A549 (cell line): ENCODE measurements around the gene SMU1. TPM values are rescaled to one million over a fixed set of nuclear protein-coding genes. Genes with fewer than 3 reads are reported as not detected.

Source experiments
- ATAC-seq, 2 experiments: fragments of 200-7000 bp in 1 of 2; fragments of >200 bp in 1 of 2; cut with Nextera tagmentation in 1 of 2; cut with Tn5 transposase in 1 of 2; 3 replicates each; pipeline versions ENCODE4 v1.8.0 to v1.9.1; 2018 to 2020; ENCODE audit warnings: mild to moderate bottlenecking in 1 of 2, moderate library complexity in 1 of 2
- CTCF ChIA-PET: fragments of 300-600 bp; sonication (Branson Sonifier 250); formaldehyde crosslinking; extraction: SDS; loops from one replicate; lab custom pipeline; 2021; ENCODE audit warnings: antibody characterized with exemption, inconsistent platforms; lab: Yijun Ruan, JAX
- POLR2A ChIA-PET: fragments of 350-600 bp; formaldehyde crosslinking; extraction: SDS; loops from one replicate; lab custom pipeline; 2021; ENCODE audit warnings: antibody characterized with exemption, inconsistent platforms; lab: Yijun Ruan, JAX
- DNase-seq, 2 experiments: peaks; one replicate each; pipeline versions ENCODE4 v3.0.0 to v3.0.0-alpha.2; 2011 to 2016; ENCODE audit warnings: low read depth in 1 of 2, low spot score in 1 of 2
- FAIRE-seq: peaks from 2 replicates; lab custom pipeline; 2011; peaks lifted over from hg19 to GRCh38; lab: Jason Lieb, UNC
- H3K27ac ChIP-seq, 2 experiments: fragments of >200 bp; sonication (Bioruptor Twin); formaldehyde crosslinking; 3 replicates each; pipeline ENCODE4 v1.5.1; 2016 to 2017
- H3K4me1 ChIP-seq: fragments of >200 bp; sonication (Bioruptor Twin); formaldehyde crosslinking; 3 replicates; pipeline ENCODE4 v1.6.1; 2016
- H3K4me2 ChIP-seq: fragments of >200 bp; sonication (Bioruptor Twin); formaldehyde crosslinking; 3 replicates; pipeline ENCODE4 v1.6.1; 2016
- H3K4me3 ChIP-seq: fragments of >200 bp; sonication (Bioruptor Twin); formaldehyde crosslinking; 3 replicates; pipeline ENCODE4 v1.5.1; 2016
- H3K9me3 ChIP-seq: fragments of >200 bp; sonication (Bioruptor Twin); formaldehyde crosslinking; 3 replicates; pipeline ENCODE4 v1.6.1; 2016
- CEBPB ChIP-seq, 2 experiments: fragments of >200 bp in 1 of 2; sonication (Bioruptor Twin) in 1 of 2; formaldehyde crosslinking in 1 of 2; IDR thresholded peaks; 2 replicates each; pipeline ENCODE4 v1.6.1; 2012 to 2016
- CHD2 ChIP-seq: fragments of 150-350 bp; IDR thresholded peaks from 2 replicates; pipeline ENCODE4 v1.6.1; 2014; ENCODE audit warnings: low read length; ENCODE audit not compliant: partially characterized antibody
- HDAC2 ChIP-seq: fragments of 200-600 bp; sonication (generic); IDR thresholded peaks from 2 replicates; pipeline ENCODE4 v1.6.1; 2016
- JUN ChIP-seq, 2 experiments: fragments of >200 bp; sonication (Bioruptor Twin); formaldehyde crosslinking; IDR thresholded peaks; 2 replicates in 1 of 2; 3 replicates in 1 of 2; pipeline ENCODE4 v1.6.1; 2016 to 2017
- JUNB ChIP-seq: fragments of >200 bp; sonication (Bioruptor Twin); formaldehyde crosslinking; IDR thresholded peaks from 2 replicates; pipeline ENCODE4 v1.6.1; 2016
- PHF8 ChIP-seq: fragments of 200-600 bp; sonication (generic); IDR thresholded peaks from 2 replicates; pipeline ENCODE4 v1.6.1; 2016; ENCODE audit warnings: low read depth, mild to moderate bottlenecking, antibody characterized with exemption, moderate library complexity, borderline replicate concordance
- POLR2AphosphoS2 ChIP-seq: conservative IDR thresholded peaks from 2 replicates; pipeline ENCODE4 v1.6.1; 2012; ENCODE audit warnings: low read length, improper control_type of control experiment, inconsistent platforms
- RCOR1 ChIP-seq: fragments of 150-350 bp; IDR thresholded peaks from 2 replicates; pipeline ENCODE4 v1.6.1; 2014; ENCODE audit warnings: antibody characterized with exemption, low read length, low read depth
- ZFP36 ChIP-seq: fragments of 450-650 bp; IDR thresholded peaks from 2 replicates; pipeline ENCODE4 v1.6.1; 2014; ENCODE audit warnings: borderline replicate concordance; ENCODE audit not compliant: partially characterized antibody
- whole genome bisulfite sequencing: methylation state at CpG from one replicate; pipeline ENCODE4 v1.1.6; 2017; ENCODE audit errors: missing lambda C conversion rate; 5-methylcytosine and 5-hydroxymethylcytosine counted together
- polyA plus RNA-seq, 4 experiments: library from polyadenylated mRNA; depleted of rRNA in 3 of 4; stranded (reverse); fragments of >200 nt; fragmentation: RNase III in 1 of 4; extraction: RNeasy Plus Mini Kit Qiagen cat#74134 plus additional on column Dnase treatment in 1 of 4; gene quantifications; 2 replicates in 3 of 4; 3 replicates in 1 of 4; pipeline ENCODE4 v1.2.3, GENCODE V29; 2011 to 2017
- TF ChIP-seq, protein P1 (sequence below): fragments of 200-600 bp; sonication (generic); IDR thresholded peaks from 2 replicates; pipeline ENCODE4 v1.6.1; 2016; ENCODE audit warnings: antibody characterized with exemption, mild to moderate bottlenecking, moderate library complexity

Gene SMU1
- polyA plus RNA-seq, 2 of the 4 experiments (the other 2 are of a cell fraction): 25.0 to 26.0 TPM

DNA sequence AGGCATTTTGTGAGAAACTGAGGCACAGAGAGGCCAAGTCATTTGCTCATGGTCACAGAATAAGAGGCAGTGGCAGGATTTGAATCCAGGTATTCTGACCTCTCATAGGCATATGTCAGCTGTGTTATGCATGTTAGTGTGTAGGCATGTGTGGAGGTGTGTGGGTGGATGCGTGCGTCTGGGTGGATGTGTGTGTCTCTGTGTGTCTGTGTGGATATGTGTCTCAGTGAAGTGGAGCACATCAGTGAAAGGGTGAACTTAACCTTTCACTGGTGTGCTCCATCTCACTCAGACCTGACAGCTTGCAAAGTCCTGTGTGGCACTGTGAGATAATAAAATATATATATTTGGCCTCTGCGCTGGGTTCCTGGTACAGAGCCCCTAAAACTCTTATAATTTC lies 32.0 kb upstream of the SMU1 start:
- CTCF ChIA-PET: interaction anchor here (0.9 to 1.3 kb wide), 3 partner anchors 9 to 118 kb away, joined by 3 to 5 read pairs (median 3); no protein-coding TSS in a partner anchor
- POLR2A ChIA-PET: no interaction called here
- no peak for FAIRE-seq
- Histone ChIP-seq H3K4me3 (no peak overlapping the region), H3K4me1 (peaks cover 27% of the 10 kb centered on the region), H3K9me3 (no peaks in the 10 kb centered on the region), H3K4me2 (no peak overlapping the region), H3K27ac (no peak overlapping the region)
- TF ChIP-seq JUNB: no peak
- TF ChIP-seq POLR2AphosphoS2: peak; percentile 89
- no peak for DNase-seq
- ATAC-seq: no peak
- 94% methylated on average over 3 of the region's 3 CpGs for WGBS

DNA sequence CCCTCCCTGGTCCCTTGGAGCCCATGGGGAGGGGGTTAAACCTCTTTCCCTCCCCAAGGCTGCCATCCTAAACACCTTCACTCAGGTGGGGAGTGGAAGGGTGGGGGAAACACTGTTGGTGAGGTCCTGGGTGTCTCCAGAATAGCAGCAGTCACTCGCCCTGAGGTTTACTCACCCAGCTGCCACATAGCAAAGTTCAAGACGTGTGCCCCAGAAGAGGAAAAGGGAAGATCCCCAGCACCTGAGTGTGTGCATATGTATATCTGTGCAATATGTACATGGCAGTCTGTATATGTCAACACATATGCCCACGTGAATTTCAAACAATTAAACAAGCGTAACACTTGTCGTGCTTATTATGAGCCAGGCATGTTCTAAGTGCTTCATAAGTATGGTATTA lies 31.3 kb upstream of the SMU1 start:
- ChIA-PET CTCF (interaction anchor here (0.8 to 1.0 kb wide), 2 partner anchors 118 to 121 kb away, joined by 3 read pairs; no protein-coding TSS in a partner anchor), POLR2A (no interaction called here)
- TF ChIP-seq HDAC2: no peak
- Histone ChIP-seq H3K4me2 (no peak overlapping the region), H3K4me3 (no peak overlapping the region), H3K9me3 (no peaks in the 10 kb centered on the region), H3K4me1 (peaks cover 27% of the 10 kb centered on the region), H3K27ac (peak overlapping the region in 1 of 2 experiments; percentile 18; a peak in 3 of 6 replicates)
- ATAC-seq (no peak), DNase-seq (no peak), FAIRE-seq (no peak)
- 70% methylated on average over 5 of the region's 5 CpGs for WGBS

DNA sequence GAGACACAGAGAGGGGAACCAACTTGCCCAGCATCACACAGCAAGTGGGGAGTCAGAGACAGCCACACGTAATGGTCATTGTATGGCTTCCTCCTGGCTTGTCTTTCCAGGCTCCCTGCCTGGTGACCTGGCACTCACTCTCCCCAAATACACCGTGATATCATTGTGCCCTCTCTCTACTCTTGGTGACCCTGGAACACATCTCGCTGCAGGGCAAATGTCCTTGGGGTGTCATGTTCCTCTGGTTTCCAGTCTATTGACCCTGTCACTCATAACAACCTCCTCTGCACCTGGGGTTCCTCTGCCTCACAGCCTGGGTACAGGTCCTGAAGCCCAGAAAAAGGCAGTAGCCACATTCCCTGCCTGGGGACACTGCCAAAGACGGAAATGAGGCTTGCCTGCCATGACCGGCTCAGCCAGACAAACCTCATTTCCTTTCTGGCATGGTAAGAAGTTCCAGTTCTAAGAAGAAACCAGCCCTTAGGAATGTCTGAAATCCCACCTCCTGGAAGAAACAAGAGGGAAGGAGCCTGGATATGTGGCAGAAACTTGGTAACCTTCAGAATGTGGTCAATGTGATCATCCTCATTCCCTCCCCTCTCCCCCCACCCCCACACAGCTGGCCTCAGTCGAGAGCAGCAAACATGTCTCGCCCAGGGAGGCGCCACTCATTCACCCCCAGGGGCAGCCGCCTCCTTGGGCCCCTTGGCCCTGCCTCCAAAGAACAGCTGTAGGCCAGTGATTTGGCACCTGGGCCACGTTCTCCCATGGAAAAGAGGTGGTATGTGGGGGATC lies 30.6 kb upstream of the SMU1 start:
- CTCF ChIA-PET: interaction anchor here (0.8 kb wide), 1 partner anchor 122 kb away, joined by 3 read pairs; no protein-coding TSS in a partner anchor

DNA sequence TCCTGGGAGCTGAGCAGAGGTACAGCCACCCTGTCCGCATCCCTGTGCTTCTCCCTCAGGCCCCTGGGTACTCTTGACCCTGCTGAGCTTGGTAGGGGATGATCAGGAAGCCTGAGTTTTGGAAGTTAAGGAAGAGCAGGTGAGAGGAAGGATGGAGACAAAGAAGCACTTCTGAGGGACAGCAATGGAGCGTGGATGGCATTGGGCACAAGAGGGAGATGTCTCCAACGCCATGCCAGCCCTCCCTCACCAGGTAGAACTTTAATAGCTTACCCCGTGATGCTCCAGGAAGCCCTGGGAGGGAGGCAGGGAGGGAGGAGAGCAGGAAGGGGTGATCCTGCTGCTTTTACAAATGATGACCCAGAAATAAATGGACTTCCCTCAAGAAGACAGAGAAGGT lies 29.9 kb upstream of the SMU1 start:
- POLR2A ChIA-PET: interaction anchor here (0.9 kb wide), 1 partner anchor 56 kb away, joined by 3 read pairs; no protein-coding TSS in a partner anchor
- 73% methylated on average over 4 of the region's 4 CpGs for WGBS
- DNase-seq: no peak
- TF ChIP-seq PHF8: no peak
- no peak for TF ChIP-seq CHD2
- no peak for TF ChIP-seq JUN (IDR thresholded peaks at IDR 0.05)
- TF ChIP-seq ZFP36: no peak
- TF ChIP-seq RCOR1: no peak
- TF ChIP-seq, protein P1, sequence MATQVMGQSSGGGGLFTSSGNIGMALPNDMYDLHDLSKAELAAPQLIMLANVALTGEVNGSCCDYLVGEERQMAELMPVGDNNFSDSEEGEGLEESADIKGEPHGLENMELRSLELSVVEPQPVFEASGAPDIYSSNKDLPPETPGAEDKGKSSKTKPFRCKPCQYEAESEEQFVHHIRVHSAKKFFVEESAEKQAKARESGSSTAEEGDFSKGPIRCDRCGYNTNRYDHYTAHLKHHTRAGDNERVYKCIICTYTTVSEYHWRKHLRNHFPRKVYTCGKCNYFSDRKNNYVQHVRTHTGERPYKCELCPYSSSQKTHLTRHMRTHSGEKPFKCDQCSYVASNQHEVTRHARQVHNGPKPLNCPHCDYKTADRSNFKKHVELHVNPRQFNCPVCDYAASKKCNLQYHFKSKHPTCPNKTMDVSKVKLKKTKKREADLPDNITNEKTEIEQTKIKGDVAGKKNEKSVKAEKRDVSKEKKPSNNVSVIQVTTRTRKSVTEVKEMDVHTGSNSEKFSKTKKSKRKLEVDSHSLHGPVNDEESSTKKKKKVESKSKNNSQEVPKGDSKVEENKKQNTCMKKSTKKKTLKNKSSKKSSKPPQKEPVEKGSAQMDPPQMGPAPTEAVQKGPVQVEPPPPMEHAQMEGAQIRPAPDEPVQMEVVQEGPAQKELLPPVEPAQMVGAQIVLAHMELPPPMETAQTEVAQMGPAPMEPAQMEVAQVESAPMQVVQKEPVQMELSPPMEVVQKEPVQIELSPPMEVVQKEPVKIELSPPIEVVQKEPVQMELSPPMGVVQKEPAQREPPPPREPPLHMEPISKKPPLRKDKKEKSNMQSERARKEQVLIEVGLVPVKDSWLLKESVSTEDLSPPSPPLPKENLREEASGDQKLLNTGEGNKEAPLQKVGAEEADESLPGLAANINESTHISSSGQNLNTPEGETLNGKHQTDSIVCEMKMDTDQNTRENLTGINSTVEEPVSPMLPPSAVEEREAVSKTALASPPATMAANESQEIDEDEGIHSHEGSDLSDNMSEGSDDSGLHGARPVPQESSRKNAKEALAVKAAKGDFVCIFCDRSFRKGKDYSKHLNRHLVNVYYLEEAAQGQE: no peak
- peak overlapping the region in 1 of 2 experiments; percentile 2; a peak in 1 of 6 replicates for H3K27ac ChIP-seq
- no peaks in the 10 kb centered on the region for H3K9me3 ChIP-seq
- 0 out of 6 replicates have a peak, but pooled peaks of 1 of the 2 experiments have one; percentile 2 for ATAC-seq
- no peak overlapping the region for H3K4me3 ChIP-seq
- H3K4me2 ChIP-seq: no peak overlapping the region
- peaks cover 36% of the 10 kb centered on the region for H3K4me1 ChIP-seq
- no peak for FAIRE-seq
- CTCF ChIA-PET: no interaction called here

More for the DNA sequence above, 30.6 kb upstream of the SMU1 start:
- ATAC-seq (peak in 1 of 2 experiments; percentile 10; a peak in 2 of 6 replicates), DNase-seq (no peak), FAIRE-seq (no peak)
- no peak overlapping the region for H3K4me2 ChIP-seq
- no peak overlapping the region for H3K4me3 ChIP-seq
- TF ChIP-seq ZFP36 (peak; percentile 41), CEBPB (IDR thresholded peaks at IDR 0.05) (no peak)
- peak overlapping the region in 1 of 2 experiments; percentile 18; a peak in 3 of 6 replicates for H3K27ac ChIP-seq
- 83% methylated on average over 7 of the region's 10 CpGs for WGBS
- H3K4me1 ChIP-seq: peaks cover 29% of the 10 kb centered on the region
- no peaks in the 10 kb centered on the region for H3K9me3 ChIP-seq
- POLR2A ChIA-PET: no interaction called here
